Panc1 (cell line): ENCODE data around the gene LRSAM1. TPM values are rescaled to one million over a fixed set of nuclear protein-coding genes. Genes with fewer than 3 reads are reported as not detected.

Experiments used
- ATAC-seq: fragments of 200-7000 bp; cut with Tn5 transposase; 2 replicates; pipeline ENCODE4 v1.9.1; 2020; ENCODE audit warnings: mild to moderate bottlenecking, moderate library complexity
- BruUV-seq: library from RNA; stranded (reverse); fragments of 400-500 nt; replicated peaks from 2 replicates; lab custom pipeline; 2021; lab: Mats Ljungman, UMichigan
- CTCF ChIA-PET: fragments of 300-600 bp; sonication (Branson Sonifier 250); formaldehyde crosslinking; loops from one replicate; lab custom pipeline; 2022; ENCODE audit warnings: antibody characterized with exemption; lab: Charles Lee
- POLR2A ChIA-PET: fragments of 300-600 bp; sonication (Branson Sonifier 250); formaldehyde crosslinking; loops from one replicate; lab custom pipeline; 2022; ENCODE audit warnings: antibody characterized with exemption; lab: Charles Lee
- DNase-seq: peaks from one replicate; pipeline ENCODE4 v3.0.0-alpha.2; 2010; ENCODE audit warnings: low read depth, low spot score
- H3K27ac ChIP-seq: 2 replicates; pipeline ENCODE4 v1.5.1; 2011; ENCODE audit warnings: mild to moderate bottlenecking, low read length, inconsistent platforms
- H3K27me3 ChIP-seq: fragments of 200-500 bp; sonication (Bioruptor generic); 2 replicates; pipeline ENCODE4 v1.6.0; 2014; ENCODE audit warnings: low read length, inconsistent platforms; ENCODE audit not compliant: control insufficient read depth, insufficient read depth
- H3K36me3 ChIP-seq: fragments of 200-500 bp; sonication (Bioruptor generic); 2 replicates; pipeline ENCODE4 v1.5.1; 2014; ENCODE audit warnings: inconsistent platforms, mild to moderate bottlenecking, low read length, moderate library complexity; ENCODE audit not compliant: control insufficient read depth, insufficient read depth
- H3K4me1 ChIP-seq: 2 replicates; pipeline ENCODE4 v1.5.1; 2011; ENCODE audit warnings: inconsistent platforms, mild to moderate bottlenecking, low read length, moderate library complexity; ENCODE audit not compliant: control insufficient read depth, insufficient read depth
- H3K4me3 ChIP-seq, 2 experiments: 2 replicates each; pipeline ENCODE4 v1.5.1; 2011 to 2012; ENCODE audit warnings: low read depth in 2 of 2, low read length in 2 of 2, mild to moderate bottlenecking in 2 of 2, inconsistent platforms in 1 of 2, moderate library complexity in 1 of 2
- H3K9me3 ChIP-seq: fragments of 200-500 bp; sonication (Bioruptor generic); 2 replicates; pipeline ENCODE4 v1.5.1; 2014; ENCODE audit warnings: low read depth, mild to moderate bottlenecking, inconsistent platforms, low read length, moderate library complexity; ENCODE audit not compliant: control insufficient read depth, insufficient read depth
- CTCF ChIP-seq: fragments of 450-650 bp; IDR thresholded peaks from 2 replicates; pipeline ENCODE4 v1.5.1; 2017; ENCODE audit warnings: mild to moderate bottlenecking
- POLR2AphosphoS5 ChIP-seq: IDR thresholded peaks from 2 replicates; pipeline ENCODE4 v1.6.1; 2012; ENCODE audit warnings: mild to moderate bottlenecking, low read depth, low read length, moderate library complexity
- REST ChIP-seq, 2 experiments: IDR thresholded peaks; 2 replicates each; pipeline ENCODE4 v1.6.1; 2011 to 2012; ENCODE audit warnings: low read depth in 2 of 2, control low read depth in 1 of 2, low read length in 1 of 2, mild to moderate bottlenecking in 1 of 2, moderate library complexity in 1 of 2; ENCODE audit not compliant: insufficient read depth in 1 of 2
- SIN3A ChIP-seq: IDR thresholded peaks from 2 replicates; pipeline ENCODE4 v1.6.1; 2012; ENCODE audit warnings: low read depth, mild to moderate bottlenecking, low read length, moderate library complexity, borderline replicate concordance; ENCODE audit not compliant: insufficient read depth
- TCF7L2 ChIP-seq: IDR thresholded peaks from 2 replicates; pipeline ENCODE4 v1.6.1; 2011; ENCODE audit warnings: mild to moderate bottlenecking, low read depth, low read length, inconsistent platforms
- in situ Hi-C: cut with HindIII; loops from 2 replicates; pipeline ENCODE4 v1.10.0; 2016; ENCODE audit warnings: low sequenced_read_pairs, low pct_unique_long_range_greater_than_20kb
- intact Hi-C: fragments of 100-400 bp; cut with micrococcal nuclease; formaldehyde crosslinking; loops from one replicate; pipeline ENCODE4 v1.10.0; 2022; ENCODE audit not compliant: unreplicated experiment
- total RNA-seq: library from RNA; stranded (reverse); gene quantifications from one replicate; pipeline ENCODE4 v1.2.1, GENCODE V29; 2021; ENCODE audit not compliant: unreplicated experiment

The LRSAM1 gene
- total RNA-seq, 1 experiment from 2014 or later = 15.4 TPM

- TF ChIP-seq CTCF (no peak), SIN3A (no peak), REST (IDR thresholded peaks at IDR 0.05; ENCODE audit: insufficient read depth in 1 of 2, low read depth in 2 of 2, low read length in 1 of 2) (no peak), TCF7L2 (no peak), POLR2AphosphoS5 (no peak)
- intact Hi-C loops = no loop called here
- Histone ChIP-seq H3K9me3 (no peaks in the 10 kb centered on the region), H3K27ac (peak overlapping the region; percentile 84), H3K4me3 (no peak overlapping the region), H3K36me3 (no peaks in the 10 kb centered on the region), H3K4me1 (peaks cover 82% of the 10 kb centered on the region), H3K27me3 (no peaks in the 10 kb centered on the region)
- no TSS peak for BruUV-seq
- ATAC-seq (no peak), DNase-seq (no peak)
- CTCF ChIA-PET = interaction anchor here (0.5 to 0.8 kb wide), 2 partner anchors 11 to 47 kb away, joined by 3 to 5 read pairs; no protein-coding TSS in a partner anchor
- POLR2A ChIA-PET = no interaction called here
- in situ Hi-C loops = no loop called here
These were observed 88.8 kb downstream of the LRSAM1 start for GRCh38 chr9:127539982-127540663.

GRCh38 chr9:127540664-127541041 is 89.3 kb downstream of the LRSAM1 start:
- intact Hi-C loops = no loop called here
- in situ Hi-C loops = no loop called here
- no peaks in the 10 kb centered on the region for H3K36me3 ChIP-seq
- ChIA-PET CTCF (no interaction called here), POLR2A (no interaction called here)
- peak overlapping the region; percentile 84 for H3K27ac ChIP-seq
- TF ChIP-seq TCF7L2 = no peak
- no peak for TF ChIP-seq POLR2AphosphoS5
- no peak for TF ChIP-seq REST (IDR thresholded peaks at IDR 0.05; ENCODE audit: insufficient read depth in 1 of 2, low read depth in 2 of 2, low read length in 1 of 2)
- no peak for TF ChIP-seq SIN3A
- TF ChIP-seq CTCF = no peak; the same call in 1 of the 2 replicates
- DNase-seq = no peak
- BruUV-seq = no TSS peak
- H3K9me3 ChIP-seq = no peaks in the 10 kb centered on the region
- no peaks in the 10 kb centered on the region for H3K27me3 ChIP-seq
- H3K4me3 ChIP-seq = no peak overlapping the region
- peaks cover 85% of the 10 kb centered on the region for H3K4me1 ChIP-seq
- 0 out of 2 replicates have a peak, but pooled peaks have one; percentile 3 for ATAC-seq
